ENCODE results near the gene KCNMA1.
"Not testable (repeated sequence)": the region's sequence is repeated elsewhere in the genome, so short reads cannot be mapped to it uniquely, and the experiment has no call there.

DNA sequence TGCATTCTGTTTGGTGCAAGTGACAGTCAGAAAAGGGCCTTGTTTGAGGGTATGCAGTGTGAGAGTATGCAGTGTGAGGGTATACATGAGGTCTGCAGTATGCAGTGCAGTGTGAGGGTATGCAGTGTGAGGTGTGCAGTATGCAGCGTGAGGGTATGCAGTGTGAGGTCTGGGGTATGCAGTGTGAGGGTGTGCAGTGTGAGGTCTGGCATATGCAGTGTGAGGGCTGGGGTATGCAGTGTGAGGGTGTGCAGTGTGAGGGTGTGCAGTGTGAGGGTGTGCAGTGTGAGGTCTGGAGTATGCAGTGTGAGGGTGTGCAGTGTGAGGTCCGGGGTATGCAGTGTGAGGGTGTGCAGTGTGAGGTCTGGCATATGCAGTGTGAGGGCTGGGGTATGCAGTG lies 117.8 kb downstream of the KCNMA1 start:
- TF ChIP-seq CTCF, POLR2AphosphoS5 (IDR thresholded peaks at IDR 0.05): not testable (repeated sequence)
